Stimulated activated CD4-positive, alpha-beta T cell treated with anti-CD3 and anti-CD28 coated beads, Interleukin-4, amount 100 ng/mL, for 1 hour (primary cell): ENCODE results near the gene EPS8L1.
"Not testable (repeated sequence)": the region's sequence is repeated elsewhere in the genome, so short reads cannot be mapped to it uniquely, and the experiment has no call there.

ENCODE experiments used
- DNase-seq: peaks from one replicate; pipeline ENCODE4 v3.0.0-alpha.2; 2020

The EPS8L1 gene

GRCh38 chr19:55096061-55096701, 20.5 kb downstream of the EPS8L1 start:
- no peak for DNase-seq

- no peak for DNase-seq
Observed at GRCh38 chr19:55097864-55098715, 22.4 kb downstream of the EPS8L1 start.

GRCh38 chr19:55098716-55099556, 23.3 kb downstream of the EPS8L1 start:
- no peak for DNase-seq

- DNase-seq, result no peak
Observed at GRCh38 chr19:55099557-55100506, 24.2 kb downstream of the EPS8L1 start.

GRCh38 chr19:55101261-55101660, 25.6 kb downstream of the EPS8L1 start:
- DNase-seq, result no peak

GRCh38 chr19:55103190-55103589, 27.5 kb downstream of the EPS8L1 start:
- no peak for DNase-seq

- DNase-seq, result no peak
Observed at GRCh38 chr19:55105237-55105636, 29.6 kb downstream of the EPS8L1 start.

- DNase-seq, result no peak
Observed at GRCh38 chr19:55106591-55106990, 30.9 kb downstream of the EPS8L1 start.

- not testable (repeated sequence) for DNase-seq
Observed at GRCh38 chr19:55107252-55107651, 31.6 kb downstream of the EPS8L1 start.

- DNase-seq, result no peak
Observed at GRCh38 chr19:55109527-55110291, 34.0 kb downstream of the EPS8L1 start.

GRCh38 chr19:55111238-55111831, 35.7 kb downstream of the EPS8L1 start:
- DNase-seq, result no peak

GRCh38 chr19:55112246-55112776, 36.6 kb downstream of the EPS8L1 start:
- DNase-seq, result no peak

GRCh38 chr19:55112777-55113569, 37.3 kb downstream of the EPS8L1 start:
- no peak for DNase-seq

- DNase-seq, result no peak
Observed at GRCh38 chr19:55113570-55114039, 37.9 kb downstream of the EPS8L1 start.

GRCh38 chr19:55114566-55115145, 39.0 kb downstream of the EPS8L1 start:
- no peak for DNase-seq

GRCh38 chr19:55115446-55116065, 39.9 kb downstream of the EPS8L1 start:
- no peak for DNase-seq

GRCh38 chr19:55116232-55116858, 40.7 kb downstream of the EPS8L1 start:
- peak; percentile 50 for DNase-seq
